ENCODE results near the gene EBF4.
"Not testable (repeated sequence)": the region's sequence is repeated elsewhere in the genome, so short reads cannot be mapped to it uniquely, and the experiment has no call there.

EBF4 gene

DNA sequence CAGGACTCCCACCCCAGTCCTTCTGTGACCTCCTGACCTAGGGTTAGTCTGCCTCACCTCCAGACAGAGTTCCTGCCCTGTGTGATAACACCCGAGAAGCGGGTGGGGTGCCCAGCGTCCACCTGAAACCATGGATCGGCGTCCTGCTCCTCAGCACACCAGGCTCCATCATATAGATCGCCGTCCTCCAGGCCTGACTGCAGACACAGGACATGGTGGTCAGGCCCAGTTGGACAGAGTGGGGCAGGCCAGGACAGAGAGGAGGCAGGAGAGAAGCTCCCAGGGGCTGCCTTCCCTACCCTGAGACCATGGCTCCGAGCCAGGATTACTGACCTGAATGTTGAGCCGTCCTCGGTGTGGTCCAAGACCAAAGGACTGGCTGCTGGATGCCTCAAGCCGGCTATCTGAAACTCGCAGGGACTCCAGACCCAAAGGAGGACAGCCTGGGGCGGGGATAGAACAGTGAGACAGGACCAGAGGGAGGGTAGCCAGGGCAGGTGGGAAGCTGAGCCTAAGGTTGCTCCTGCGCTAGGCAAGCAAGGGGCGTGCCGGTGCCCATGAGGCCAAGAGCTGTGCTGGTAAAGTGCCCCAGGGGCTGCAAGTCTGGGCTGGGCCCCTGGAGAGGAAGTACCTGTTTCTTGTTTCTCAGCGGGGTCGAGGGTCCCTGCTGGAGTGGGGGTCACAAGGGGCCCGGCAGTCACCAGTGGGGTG is 105.7 kb downstream of the EBF4 start:
- DNase-seq, result no peak

DNA sequence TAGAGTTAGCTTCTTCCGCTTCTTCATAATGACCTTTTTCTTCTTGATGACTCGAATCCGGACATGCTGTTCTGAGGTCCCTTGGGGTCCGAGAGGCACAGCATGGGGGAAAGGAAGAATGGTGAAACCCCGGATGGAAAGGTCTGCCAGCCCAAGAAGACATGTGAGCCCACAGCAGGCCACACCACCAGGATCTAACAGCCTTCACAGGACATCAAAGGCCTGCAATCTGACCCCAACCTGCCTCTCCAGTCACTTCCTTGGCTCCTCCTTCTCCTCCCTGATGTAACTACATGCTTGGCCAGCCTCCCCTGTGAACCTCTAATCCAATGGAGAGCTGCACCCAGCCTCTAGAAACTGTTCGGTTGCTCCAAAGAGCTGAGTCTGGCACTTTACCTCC is 106.2 kb downstream of the EBF4 start:
- no peak for DNase-seq

DNA sequence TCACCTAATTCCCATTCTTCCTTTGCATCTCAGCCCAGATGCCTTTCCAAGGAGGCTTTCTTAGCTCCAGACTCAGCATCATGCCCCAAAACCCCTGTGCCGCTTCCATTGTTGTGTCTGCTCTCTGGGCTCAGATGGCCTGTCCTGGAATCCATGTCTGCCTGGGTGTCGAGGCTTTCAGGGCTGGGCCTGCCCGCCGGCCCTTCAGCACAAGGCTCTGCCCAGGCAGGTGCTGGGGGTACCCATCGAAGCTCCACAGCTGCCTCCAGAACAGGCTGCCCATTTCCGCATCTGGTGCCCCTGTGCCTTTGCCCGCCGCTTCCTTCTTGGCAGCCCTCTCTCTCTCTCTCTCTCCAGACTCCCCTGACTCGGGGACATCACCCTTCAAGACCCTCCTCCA is 106.7 kb downstream of the EBF4 start:
- DNase-seq, result no peak

DNA sequence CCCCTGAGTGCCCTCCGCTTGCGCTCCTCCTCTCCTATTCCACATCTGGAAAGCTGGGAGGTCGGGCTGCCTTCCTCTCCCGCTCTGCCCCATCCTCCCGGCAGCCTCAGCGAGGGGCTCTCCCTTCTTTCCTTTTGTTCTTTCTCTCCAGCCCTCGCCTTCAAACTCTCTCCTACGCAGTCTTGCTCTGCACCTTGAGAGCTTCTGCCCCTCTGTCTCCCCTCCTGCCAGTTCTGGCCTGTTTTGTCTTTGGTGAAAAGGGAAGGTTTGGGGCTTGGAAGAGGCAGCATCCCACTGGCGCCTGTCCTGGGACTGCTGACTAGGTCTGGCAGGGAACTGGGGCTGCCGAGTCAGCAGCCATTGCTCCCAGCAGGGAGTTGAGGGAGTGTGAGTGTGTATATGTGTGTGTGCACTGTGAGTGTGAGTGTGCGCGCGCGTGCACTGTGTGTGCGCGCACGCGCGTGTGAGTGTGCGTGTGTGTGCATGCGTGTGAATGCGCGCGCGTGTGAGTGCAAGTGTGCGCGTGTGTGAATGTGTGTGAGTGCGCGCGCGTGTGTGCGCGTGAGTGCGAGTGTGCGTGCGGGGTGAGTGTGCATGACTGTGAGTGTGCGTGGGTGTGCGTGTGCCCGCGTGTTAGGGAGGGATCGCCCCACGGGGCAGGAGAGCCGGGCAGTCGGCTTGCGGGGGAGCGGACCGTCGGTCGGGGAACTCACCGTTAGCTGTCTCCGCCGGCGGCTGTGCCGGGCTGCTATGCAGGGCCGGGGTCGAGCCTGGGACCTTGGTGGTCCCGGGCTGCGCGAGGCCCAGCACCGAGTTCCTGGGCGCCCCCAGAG is 107.3 kb downstream of the EBF4 start:
- no peak for DNase-seq

DNA sequence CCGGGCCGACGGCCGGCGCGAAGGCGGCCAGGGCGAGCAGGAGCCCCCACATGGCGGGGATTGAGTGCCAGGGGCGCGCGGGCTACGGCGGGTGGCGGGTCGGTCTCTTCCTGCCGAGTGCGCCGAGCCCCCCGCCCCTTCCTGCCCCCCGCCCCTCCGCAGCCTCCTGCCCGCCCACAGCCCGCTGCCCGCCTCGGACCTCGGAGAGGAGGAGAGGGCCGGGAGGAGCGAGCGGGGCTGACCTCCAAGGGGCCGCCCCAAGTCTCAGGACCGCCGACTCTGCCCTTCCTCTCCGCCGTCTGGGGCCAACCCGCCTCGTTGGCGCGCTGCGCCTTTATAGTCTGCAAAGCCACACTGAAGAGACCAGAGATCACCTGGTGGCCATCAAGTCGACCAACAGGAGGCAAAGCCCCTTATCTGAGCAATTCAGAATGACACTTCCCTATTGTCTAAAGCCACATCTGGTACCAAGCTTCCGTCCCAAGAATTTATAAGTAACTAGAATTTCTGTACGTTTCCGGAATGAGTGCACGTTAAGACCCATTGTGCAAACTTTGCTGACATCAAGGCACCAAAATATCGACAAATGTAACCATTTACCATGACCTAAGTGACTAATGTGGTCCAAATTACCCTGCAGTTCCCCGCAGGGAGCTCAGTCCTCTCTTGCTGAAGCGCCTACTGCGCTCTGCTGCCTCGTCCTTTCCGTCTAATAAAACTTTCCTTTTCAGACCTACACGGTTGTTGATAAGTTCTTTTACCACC is 108.1 kb downstream of the EBF4 start, which contains the start of gene CPXM1:
Gene CPXM1 (minus strand): TSS at position 107 of the 765 bp plus-strand sequence. CDS start 55 bp downstream, at position 52.
- peak; percentile 20 for DNase-seq

DNA sequence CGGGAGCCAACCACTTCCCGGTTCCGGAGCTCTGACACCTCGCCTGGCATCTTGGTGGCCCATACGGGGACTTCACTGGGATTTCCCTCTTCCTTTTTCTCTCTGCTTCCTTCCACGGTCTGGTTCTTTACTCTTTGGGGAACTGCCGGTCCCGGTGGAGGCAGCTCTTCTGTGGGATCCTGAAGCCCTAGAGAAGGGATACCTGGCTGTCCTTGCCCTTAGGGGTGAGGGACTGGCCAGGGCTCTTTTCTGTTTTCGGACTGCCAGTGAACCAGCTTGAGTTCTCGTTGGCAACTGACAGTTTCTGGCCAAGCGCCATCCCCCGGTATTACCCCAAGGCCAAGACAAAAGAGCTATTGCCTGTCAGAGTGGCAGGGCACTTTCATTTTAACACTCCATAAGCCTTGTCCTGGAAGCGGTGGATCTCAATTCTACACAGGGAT is 108.7 kb downstream of the EBF4 start:
- no peak for DNase-seq

DNA sequence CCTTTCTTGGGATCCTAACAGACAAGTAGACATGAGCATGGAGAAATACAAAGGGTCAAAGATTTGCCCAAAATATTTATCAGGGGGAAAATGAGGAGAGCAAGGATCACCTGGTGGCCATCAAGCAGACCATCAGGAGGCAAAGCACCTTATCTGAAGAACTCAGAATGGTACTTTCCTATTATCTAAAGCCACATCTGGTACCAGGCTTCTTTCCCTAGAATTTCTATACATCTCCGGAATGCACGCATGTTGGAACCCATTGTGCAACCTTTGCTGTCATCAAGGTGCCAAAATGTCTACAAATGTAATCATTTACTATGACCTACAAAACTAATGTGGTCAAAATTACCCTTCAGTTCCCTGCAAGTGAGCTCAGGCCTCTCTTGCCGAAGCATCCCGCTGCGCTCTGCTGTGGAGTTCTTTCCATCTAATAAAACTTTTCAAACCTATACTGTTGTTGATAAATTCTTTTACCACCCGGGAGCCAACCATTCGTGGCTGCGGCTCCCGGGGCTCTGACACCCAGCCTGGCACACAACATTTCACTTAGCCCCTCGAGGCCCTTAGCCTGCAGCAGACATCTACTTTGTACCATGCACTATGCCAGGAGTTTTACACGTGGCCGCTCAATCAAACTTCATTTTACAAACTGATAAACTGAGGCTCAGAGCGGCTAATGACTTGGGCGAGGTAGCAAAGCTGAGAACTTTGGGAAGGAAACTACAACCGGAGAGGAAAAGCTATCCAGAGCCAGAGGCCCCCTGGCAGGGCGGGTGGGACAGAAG is 111.7 kb downstream of the EBF4 start:
- DNase-seq, result no peak

DNA sequence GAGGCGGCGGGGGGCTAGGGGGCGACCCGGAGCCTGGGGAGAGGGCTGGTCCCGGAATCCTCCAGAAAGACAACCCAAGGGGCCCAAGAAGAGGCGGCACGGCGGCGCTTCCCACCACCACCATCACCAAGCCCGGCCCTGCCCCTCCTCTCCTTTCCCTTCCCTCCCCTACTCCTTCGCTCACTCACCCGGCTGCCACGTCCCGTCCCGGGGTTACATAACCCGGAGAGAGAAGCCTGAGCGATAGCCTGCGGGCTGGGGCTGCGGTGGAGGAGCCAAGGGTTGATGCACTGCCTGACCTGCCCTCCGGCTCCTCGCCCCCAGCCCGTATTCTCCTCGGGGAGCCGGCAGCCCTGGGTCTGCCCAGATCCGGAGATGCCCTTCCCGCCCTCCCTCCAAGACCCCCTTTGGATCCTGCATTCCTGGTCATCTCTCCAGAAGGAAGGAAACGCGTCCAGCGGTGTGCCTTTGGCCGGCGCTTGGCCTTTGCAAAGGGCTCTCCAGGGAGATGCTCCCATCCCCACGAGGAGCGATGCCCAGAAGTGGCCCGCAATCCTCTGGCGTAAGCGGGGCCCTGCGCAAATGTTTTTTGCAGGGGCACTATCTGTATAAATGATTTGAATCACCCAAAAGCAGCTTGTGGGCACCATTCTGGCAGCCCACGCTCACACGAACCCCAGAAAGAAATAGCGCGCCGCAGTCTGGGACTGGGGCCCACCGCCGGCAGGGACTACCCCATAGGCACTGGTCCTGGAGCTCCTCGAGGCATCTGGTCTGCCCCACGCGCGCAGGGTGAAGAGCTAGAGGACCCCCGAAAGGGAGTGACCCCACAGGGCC is 112.5 kb downstream of the EBF4 start:
- DNase-seq, result no peak

DNA sequence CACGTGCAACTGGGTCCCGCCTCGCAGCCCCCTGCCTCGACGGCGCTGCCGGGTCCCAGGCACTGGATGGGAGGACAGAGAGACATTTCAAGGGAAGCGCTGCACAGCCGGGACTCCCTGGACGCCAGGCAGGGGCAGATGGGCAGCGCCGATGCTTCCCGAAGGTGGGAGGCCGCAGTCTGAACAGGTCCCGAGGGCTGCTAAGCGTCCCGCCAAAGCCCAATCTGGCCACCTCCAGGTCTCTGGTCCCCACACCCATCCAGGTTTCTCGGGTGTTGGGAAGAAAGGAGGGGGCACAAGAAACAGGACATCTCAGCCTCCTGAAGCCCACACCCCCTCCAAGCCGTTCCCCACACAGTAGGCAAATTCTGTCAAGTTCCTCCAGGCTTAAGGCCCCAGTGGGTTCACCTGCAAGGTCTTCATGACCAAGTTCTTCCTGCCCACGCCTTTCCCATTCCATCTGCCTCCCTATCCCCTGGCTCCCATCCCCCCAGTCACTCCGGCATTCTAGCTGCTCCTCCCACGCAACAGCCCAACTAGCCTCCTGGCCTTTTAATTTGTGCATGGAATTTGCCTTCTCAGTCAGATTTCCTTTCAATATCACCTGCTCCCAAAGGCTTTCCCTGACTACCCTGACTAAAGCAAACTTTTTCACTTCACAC is 113.2 kb downstream of the EBF4 start:
- no peak for DNase-seq

DNA sequence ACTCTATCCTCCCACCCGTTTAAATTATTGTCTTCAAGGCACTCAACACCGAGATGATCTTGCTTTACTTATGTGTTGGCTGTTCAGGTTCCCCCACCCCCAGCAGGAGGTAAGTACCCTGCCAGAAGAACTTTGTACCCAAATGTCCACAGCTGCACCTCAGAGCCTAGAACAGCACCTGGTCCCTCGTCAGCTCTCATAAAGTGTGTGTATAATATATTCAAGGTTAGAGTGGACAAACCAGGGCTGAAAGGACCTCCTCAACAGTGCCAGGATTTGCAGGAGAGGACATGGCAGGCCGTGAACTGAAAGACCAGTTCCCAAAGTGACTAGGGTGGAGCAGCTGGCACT is 113.7 kb downstream of the EBF4 start:
- DNase-seq, result no peak

DNA sequence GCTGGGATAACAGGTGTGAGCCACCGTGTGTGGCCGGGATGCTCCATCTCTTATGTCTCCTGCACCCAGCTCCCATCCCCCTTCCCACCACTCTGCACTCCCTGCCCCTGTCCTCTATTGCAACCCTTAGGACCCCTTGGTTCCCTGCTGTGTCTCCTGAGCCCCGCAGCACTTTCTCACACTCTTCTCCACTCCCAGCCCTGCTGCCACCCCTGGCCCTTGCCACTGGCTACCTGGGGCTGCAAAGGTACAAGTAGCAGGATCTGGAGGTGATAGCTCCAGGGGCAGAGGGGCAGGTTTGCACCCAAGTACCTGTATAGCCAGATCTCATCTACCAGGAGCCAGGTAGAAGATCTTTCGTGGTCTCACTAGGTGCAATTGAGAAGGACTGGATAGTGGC is 114.4 kb downstream of the EBF4 start:
- no peak for DNase-seq

DNA sequence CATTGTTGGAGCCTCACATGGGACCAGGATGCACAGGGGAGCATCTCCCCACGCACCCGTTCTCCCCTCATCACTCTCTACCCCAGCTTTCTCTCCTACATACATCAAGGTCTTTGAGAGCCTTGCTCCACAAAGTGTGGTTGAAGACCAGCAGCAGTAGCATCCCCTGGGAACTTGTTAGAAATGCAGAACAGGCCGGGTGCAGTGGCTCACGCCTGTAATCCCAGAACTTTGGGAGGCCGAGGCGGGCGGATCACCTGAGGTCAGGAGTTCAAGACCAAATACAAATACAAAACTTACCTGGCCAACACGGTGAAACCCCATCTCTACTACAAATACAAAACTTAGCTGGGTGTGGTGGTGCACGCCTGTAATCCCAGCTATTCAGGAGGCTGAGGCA is 115.3 kb downstream of the EBF4 start:
- DNase-seq, result not testable (repeated sequence)

DNA sequence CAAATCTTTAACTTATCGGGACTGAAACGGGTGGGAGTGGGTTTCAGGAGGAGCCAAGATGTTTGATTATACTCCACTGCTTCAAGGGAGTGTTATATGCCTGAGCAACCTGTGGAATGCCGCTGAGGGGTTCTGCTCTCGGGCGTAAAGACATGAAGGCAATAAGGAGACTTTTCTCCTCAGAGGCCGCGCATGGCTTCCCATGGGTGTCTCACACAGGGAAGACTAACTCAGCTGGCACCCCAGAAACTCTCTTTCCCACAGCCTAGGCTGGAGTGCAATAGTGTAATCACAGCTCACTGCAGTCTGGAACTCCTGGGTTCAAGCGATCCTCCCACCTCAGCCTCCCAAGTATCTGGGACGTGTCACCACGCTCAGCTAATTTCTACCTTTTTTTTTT is 117.1 kb downstream of the EBF4 start:
- no peak for DNase-seq

All from NCI-H1694 treated with DMSO at 0.1 percent for 48 hours (cell line).